GM19438 (cell line): ENCODE results near the gene GUSB.
"Not testable (repeated sequence)": the region's sequence is repeated elsewhere in the genome, so short reads cannot be mapped to it uniquely, and the experiment has no call there.

Experiments used
- ATAC-seq: cut with Tn5 transposase; IDR thresholded peaks from one replicate; pipeline ENCODE4 v1.9.1; 2021; ENCODE audit warnings: low read depth; ENCODE audit not compliant: unreplicated experiment

GUSB gene

DNA sequence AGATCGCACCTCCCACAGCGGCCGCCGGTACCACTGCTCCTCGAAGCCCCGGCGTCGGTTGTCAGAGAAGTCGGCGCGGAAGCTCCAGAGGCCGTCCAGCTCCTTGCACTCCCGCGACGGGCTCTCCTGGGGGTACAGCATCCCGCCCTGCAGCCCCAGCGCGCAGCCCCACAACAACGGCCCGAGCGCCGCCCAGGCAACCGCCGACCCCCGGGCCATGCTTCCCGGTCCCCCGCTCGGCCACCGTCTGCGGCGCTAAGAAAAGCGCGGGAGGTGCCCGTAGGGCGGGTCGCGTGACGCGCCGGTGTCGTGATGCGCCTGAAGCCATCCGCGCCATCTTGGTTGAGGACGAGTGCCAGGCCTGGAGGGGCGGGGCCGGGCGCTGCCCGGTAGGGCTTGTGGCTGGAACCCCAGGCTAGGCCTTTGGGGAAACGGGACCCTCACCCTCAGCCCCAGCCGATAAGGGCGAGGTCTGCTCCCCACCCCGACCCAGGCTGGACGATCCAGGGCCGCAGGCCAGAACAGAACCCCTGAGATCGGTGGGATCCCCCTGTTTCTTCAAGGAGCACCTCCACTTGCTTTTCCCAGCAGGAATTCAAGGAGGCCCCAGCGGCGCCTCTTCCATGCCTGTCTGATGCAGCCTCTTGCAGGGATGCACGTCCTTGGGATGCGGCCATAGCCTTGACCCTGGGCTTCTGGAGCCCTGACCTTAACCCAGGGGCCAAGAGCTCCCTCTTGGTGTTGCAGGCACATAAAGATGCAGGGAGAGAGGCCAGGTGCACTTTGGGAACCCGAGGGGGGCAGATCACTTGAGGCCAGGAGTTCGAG, at the start of gene GUSB:
TSS of gene GUSB (minus strand) at position 249 of the 828 bp plus-strand sequence. CDS start at position 219, 30 bp downstream.
- ATAC-seq, result peak; percentile 69

DNA sequence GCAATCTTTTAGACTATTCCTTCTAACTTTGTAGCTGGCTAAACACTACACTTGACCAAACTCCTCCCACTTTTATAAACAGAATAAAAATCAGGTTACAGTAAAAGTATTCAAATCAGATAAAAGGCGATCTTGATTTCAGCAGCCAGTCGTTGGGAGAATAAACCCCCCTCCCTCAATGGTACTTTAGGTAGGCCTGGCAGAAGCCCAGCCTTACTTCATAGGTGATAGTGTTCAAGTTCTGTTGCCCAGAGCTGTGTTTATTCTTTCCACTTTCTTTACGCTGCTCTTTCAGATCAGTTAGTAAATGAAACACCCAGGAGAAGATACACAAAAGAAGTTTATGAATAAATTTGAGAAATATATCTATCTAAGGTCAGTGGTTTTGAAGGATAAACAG, 46.3 kb upstream of the GUSB start:
- ATAC-seq, result not testable (repeated sequence)

DNA sequence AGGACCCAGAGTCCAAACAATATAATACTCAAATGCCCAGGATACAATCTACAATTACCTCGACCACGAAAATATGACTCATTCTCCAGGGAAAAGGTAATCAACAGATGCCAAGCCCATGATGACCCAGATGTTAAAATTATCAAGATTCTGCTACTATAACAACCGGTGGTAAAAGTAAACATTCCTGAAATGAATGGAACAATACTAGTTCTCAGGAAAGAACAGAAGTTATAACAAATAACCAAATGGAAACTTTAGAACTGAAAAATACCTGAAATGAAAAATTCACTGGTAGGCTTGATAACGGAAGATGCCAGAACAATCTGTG, 34.1 kb upstream of the GUSB start:
- ATAC-seq, result no peak

- no peak for ATAC-seq
These were observed 33.6 kb upstream of the GUSB start for GRCh38 chr7:66015440-66016130.

- ATAC-seq, result no peak
These were observed 31.9 kb upstream of the GUSB start for GRCh38 chr7:66013938-66014337.

DNA sequence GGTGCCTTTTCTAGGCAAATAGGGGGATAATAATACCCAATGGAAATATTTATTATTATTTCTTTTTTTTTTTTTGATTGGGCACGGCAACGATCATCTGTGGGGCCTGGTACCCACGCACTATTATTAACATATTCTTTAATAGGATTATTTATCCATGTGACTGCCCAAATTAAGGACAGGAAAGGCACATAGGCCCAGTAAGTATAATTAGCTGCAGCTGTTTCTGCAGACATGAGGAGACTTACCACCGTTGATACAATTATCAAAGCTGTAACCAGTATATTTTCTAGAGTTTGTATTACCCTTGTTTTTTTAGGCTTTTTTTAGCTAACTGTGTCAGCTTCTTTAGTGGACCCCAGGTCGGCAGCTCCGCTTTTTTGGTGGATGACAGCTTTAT, 25.2 kb upstream of the GUSB start:
- ATAC-seq, result no peak

GRCh38 chr7:66005115-66005671, 23.2 kb upstream of the GUSB start:
- not testable (repeated sequence) for ATAC-seq

GRCh38 chr7:66000823-66001417, 18.9 kb upstream of the GUSB start:
- not testable (repeated sequence) for ATAC-seq

- ATAC-seq, result not testable (repeated sequence)
These were observed 13.0 kb upstream of the GUSB start for GRCh38 chr7:65994984-65995383.

- ATAC-seq, result no peak
These were observed 10.5 kb upstream of the GUSB start for GRCh38 chr7:65992526-65992925.

GRCh38 chr7:65991829-65992228, 9.8 kb upstream of the GUSB start:
- not testable (repeated sequence) for ATAC-seq

DNA sequence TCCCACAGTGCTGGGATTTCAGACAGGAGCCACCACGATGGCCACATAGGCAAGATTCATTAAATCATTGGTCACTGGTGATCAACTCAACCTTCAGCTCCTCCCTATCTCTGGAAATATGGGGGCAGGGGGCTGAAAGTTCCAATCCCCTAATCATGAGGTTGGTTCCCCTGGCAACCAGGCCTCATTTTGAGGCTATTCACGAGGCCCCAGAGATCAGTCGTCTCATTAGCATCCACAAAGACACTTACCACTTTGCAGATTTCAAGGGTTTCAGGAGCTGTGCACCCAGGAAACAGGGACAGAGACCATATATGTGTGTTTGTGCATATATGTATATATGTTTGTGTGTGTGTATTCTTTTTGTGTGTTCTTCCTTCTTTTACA, 7.7 kb upstream of the GUSB start:
- ATAC-seq, result no peak

- not testable (repeated sequence) for ATAC-seq
These were observed 6.5 kb upstream of the GUSB start for GRCh38 chr7:65988503-65988902.

GRCh38 chr7:65988084-65988483, 6.1 kb upstream of the GUSB start:
- no peak for ATAC-seq

DNA sequence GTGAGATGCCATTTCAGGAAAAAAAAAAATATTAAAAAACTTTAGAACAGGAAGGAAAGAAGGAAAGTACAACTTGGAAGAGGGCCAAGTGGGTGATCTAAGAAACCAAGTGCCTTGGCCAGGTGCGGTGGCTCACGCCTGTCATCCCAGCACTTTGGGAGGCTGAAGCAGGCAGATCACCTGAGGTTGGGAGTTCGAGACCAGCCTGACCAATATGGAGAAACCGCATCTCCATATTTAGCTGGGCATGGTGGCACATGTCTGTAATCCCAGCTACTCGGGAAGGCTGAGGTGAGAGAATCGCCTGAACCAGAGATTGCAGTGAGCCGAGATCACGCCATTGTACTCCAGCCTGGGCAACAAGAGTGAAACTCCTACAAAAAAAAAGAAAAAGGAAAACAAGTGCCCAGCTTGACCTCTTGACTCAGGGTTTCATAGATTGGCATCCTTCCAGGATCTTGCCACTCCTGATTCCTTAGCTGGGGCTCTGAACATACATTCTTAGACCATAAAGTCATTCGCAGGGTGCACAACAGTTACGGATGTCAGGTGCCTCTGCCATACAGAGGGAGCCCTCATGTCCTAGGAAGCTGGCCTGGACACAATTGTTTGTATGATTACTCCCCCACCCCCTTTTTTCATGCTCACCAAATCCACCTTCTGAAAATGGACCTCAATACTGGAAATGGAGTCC, 2.1 kb upstream of the GUSB start:
- no peak for ATAC-seq

DNA sequence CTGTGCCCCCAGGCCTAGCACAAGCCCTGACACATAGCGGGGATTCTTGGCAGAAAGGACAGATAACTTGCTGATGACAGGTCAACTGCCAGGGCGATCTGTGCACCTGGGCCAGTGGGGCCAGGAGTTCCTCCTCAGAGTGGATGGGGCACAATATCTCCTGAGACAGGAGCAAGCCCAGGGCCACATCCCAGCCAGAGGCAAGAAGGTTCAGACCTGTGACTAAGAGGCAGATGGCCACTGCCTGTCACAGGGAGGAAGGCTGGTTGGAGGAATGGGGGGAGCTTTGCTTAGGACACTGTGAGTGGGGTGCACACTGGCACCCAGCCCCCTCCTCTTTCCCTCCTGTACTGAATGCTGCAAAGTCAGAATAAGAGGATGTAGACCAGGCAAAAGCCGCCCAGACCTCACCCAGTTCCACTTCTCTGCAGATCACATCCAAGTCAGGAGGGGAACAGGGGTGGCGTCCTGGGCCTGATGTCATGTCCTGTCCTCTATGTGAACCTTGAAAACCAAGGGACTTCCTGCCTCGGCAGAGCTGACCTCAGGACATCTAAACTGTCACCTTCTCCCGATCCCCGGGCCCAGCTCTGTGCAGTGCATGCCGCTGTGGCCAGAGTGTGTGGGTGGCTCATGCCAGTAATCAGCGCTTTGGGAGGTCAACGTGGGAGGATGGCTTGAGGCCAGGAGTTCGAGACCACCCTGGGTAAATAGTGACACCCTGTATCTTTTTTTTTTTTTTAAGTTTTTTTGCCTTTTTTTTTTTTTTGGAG, 1.3 kb downstream of the GUSB start:
- peak; percentile 68 for ATAC-seq

- no peak for ATAC-seq
These were observed 2.2 kb downstream of the GUSB start for GRCh38 chr7:65979583-65980477.

DNA sequence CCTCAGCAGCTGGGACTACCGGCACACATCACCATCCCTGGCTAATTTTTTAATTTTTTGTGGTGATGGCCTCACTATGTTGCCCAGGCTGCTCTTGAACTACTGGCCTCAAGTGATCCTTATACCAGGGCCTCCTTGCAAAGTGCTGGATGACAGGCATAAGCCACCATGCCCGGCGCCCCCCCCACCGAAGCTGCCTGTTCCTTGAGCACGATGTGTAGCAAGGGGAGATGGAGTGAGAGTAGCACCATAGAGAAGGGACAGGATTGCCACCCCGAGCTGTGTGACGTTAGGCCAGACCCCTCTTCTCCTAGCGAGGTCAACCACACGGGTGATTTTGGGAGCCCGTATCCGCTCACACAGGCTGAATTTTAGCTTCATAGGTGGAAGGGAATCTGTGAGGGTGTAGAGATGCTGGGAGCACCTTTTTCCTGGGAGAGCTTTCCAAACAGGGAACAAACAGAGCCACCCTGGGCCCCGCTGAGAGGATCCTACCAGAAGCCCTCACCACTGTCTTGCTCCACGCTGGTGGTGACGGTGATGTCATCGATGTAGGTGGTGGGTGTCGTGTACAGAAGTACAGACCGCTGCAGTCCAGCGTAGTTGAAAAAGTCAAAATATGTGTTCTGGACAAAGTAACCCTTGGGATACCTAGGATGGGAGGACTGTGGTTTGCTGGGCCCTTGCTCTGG, 3.0 kb downstream of the GUSB start:
- ATAC-seq, result no peak
